ENCODE data around the gene GLP1R.

The GLP1R gene

GRCh38 chr6:39102821-39103136 is 54.2 kb downstream of the GLP1R start:
- TF ChIP-seq CTCF (IDR thresholded peaks at IDR 0.05; ENCODE audit: low read depth, low read length): no peak
- no peak overlapping the region for H3K4me3 ChIP-seq (replicated peaks in 1 of 2; ENCODE audit: low read depth in 2 of 2, low read length in 2 of 2)
- no peak for DNase-seq (ENCODE audit: low read depth in 2 of 2)

GRCh38 chr6:39104528-39104927 is 55.9 kb downstream of the GLP1R start:
- H3K4me3 ChIP-seq (replicated peaks in 1 of 2; ENCODE audit: low read depth in 2 of 2, low read length in 2 of 2): no peak overlapping the region
- DNase-seq (ENCODE audit: low read depth in 2 of 2): no peak
- TF ChIP-seq CTCF (IDR thresholded peaks at IDR 0.05; ENCODE audit: low read depth, low read length): no peak

GRCh38 chr6:39107034-39107433 is 58.5 kb downstream of the GLP1R start:
- H3K4me3 ChIP-seq (replicated peaks in 1 of 2; ENCODE audit: low read depth in 2 of 2, low read length in 2 of 2): no peak overlapping the region
- no peak for TF ChIP-seq CTCF (IDR thresholded peaks at IDR 0.05; ENCODE audit: low read depth, low read length)
- DNase-seq (ENCODE audit: low read depth in 2 of 2): no peak

GRCh38 chr6:39107641-39108040 is 59.1 kb downstream of the GLP1R start:
- no peak for TF ChIP-seq CTCF (IDR thresholded peaks at IDR 0.05; ENCODE audit: low read depth, low read length)
- H3K4me3 ChIP-seq (replicated peaks in 1 of 2; ENCODE audit: low read depth in 2 of 2, low read length in 2 of 2): no peak overlapping the region
- DNase-seq (ENCODE audit: low read depth in 2 of 2): no peak

- no peak for DNase-seq (ENCODE audit: low read depth in 2 of 2)
- no peak overlapping the region for H3K4me3 ChIP-seq (replicated peaks in 1 of 2; ENCODE audit: low read depth in 2 of 2, low read length in 2 of 2)
- TF ChIP-seq CTCF (IDR thresholded peaks at IDR 0.05; ENCODE audit: low read depth, low read length): no peak
Observed at GRCh38 chr6:39108041-39108839, 59.7 kb downstream of the GLP1R start.

GRCh38 chr6:39111280-39111679 is 62.7 kb downstream of the GLP1R start:
- no peak for DNase-seq (ENCODE audit: low read depth in 2 of 2)
- TF ChIP-seq CTCF (IDR thresholded peaks at IDR 0.05; ENCODE audit: low read depth, low read length): no peak

GRCh38 chr6:39113788-39114187 is 65.2 kb downstream of the GLP1R start:
- no peak for DNase-seq (ENCODE audit: low read depth in 2 of 2)
- H3K4me3 ChIP-seq (replicated peaks in 1 of 2; ENCODE audit: low read depth in 2 of 2, low read length in 2 of 2): no peak overlapping the region
- no peak for TF ChIP-seq CTCF (IDR thresholded peaks at IDR 0.05; ENCODE audit: low read depth, low read length)

More at GRCh38 chr6:39111280-39111679, 62.7 kb downstream of the GLP1R start:
- H3K4me3 ChIP-seq (replicated peaks in 1 of 2; ENCODE audit: low read depth in 2 of 2, low read length in 2 of 2): no peak overlapping the region
